Gastrocnemius medialis (tissue), 4 donors: ENCODE measurements around the gene OR8B4.

Source experiments
- CTCF ChIP-seq, 5 experiments: fragments of 450-650 bp in 3 of 5; fragments of 200-600 bp in 2 of 5; sonication (generic) in 2 of 5; IDR thresholded peaks in 4 of 5; conservative IDR thresholded peaks in 1 of 5; 1 replicate in 4 of 5; 2 replicates in 1 of 5; pipeline ENCODE4 v1.5.1; 2016 to 2019; ENCODE audit warnings: antibody characterized with exemption in 5 of 5, mild to moderate bottlenecking in 3 of 5, moderate library complexity in 3 of 5
- POLR2A ChIP-seq, 2 donors: fragments of 450-650 bp; IDR thresholded peaks; one replicate each; pipeline ENCODE4 v1.6.1; 2017; ENCODE audit warnings: antibody characterized with exemption in 2 of 2, mild to moderate bottlenecking in 2 of 2, moderate library complexity in 2 of 2

DNA sequence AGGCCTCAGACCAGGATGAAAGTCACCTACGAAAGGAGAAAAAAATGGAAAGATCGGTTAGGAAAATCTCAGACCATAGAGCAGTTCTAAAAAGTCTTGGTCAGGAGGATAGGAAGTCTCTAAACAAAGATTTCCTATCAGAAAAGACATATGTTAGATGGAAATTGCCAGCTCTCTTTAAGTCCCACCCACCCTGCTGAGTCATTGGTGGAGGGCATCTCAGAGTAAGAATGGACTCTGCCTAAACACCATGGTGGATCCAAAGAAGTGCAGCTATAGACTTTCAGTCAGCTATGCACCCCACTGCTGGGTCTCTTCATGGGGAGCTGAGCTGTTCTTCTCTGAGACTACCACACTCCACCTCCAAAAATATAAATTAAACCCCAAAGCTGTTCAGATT, 44.1 kb downstream of the OR8B4 start:
- no peak for TF ChIP-seq CTCF (IDR thresholded peaks at IDR 0.05 in 4 of 5, conservative IDR thresholded peaks at IDR 0.05 in 1 of 5)
- TF ChIP-seq POLR2A (IDR thresholded peaks at IDR 0.05): no peak
